Upper lobe of left lung (tissue), 4 donors: ENCODE data around the gene RFT1.

Experiments used
- POLR2A ChIP-seq, 4 donors: fragments of 450-650 bp; IDR thresholded peaks; one replicate each; pipeline ENCODE4 v1.5.1; 2016 to 2017; ENCODE audit warnings: antibody characterized with exemption in 4 of 4, mild to moderate bottlenecking in 2 of 4
- POLR2AphosphoS5 ChIP-seq, 2 donors: sonication (generic); formaldehyde crosslinking; IDR thresholded peaks; one replicate each; pipeline ENCODE4 v1.5.1; 2017; ENCODE audit warnings: antibody characterized with exemption in 2 of 2
- TF ChIP-seq, protein P1 (sequence below), 6 experiments: fragments of 450-650 bp in 4 of 6; fragments of 200-600 bp in 2 of 6; sonication (generic) in 2 of 6; IDR thresholded peaks; one replicate each; pipeline ENCODE4 v1.5.1; 2016 to 2019; ENCODE audit warnings: antibody characterized with exemption in 6 of 6

DNA sequence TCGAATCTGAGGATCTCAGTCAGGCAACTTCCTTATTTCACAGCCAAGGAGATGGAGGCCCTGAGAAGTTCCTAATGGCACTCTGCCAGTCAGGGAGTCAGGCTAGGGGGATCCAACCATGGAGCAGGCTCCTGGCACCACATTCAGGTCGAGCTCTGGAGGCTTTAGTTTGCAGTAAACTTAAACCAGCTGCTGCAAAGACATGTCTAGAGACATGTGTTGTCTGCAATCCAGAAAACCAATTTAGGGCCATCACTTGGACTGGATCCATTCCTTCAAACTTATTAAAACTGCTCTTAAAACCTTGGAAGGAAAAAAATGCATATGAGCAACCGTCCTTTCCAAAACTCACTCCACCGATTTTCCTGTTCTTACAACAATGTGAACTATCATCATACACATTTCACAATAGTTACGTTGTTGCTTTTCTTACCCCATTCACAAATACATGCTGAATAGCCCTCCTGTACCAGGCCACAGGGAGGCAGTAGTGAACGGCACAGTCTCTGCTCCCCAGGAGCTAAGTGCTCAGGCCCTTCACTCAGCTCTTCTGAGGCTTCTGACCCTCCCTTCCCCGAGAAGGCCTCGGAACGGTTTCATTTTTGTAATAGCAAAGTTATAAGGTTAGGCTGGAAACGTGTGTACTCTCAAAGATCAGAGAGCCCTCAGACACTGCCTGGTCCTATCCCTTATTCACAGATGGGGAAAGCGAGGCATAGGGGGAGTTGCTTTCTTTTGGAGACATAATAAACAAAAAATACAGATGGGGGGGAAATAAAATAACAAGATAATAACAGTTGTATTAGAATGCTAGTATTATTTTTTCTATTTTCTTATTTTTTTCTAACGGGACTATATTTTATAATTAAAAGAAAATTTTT lies 20.1 kb downstream of the RFT1 start:
- peak in 1 of 2 donors; percentile 38 for TF ChIP-seq POLR2AphosphoS5 (IDR thresholded peaks at IDR 0.05)
- TF ChIP-seq, protein P1, sequence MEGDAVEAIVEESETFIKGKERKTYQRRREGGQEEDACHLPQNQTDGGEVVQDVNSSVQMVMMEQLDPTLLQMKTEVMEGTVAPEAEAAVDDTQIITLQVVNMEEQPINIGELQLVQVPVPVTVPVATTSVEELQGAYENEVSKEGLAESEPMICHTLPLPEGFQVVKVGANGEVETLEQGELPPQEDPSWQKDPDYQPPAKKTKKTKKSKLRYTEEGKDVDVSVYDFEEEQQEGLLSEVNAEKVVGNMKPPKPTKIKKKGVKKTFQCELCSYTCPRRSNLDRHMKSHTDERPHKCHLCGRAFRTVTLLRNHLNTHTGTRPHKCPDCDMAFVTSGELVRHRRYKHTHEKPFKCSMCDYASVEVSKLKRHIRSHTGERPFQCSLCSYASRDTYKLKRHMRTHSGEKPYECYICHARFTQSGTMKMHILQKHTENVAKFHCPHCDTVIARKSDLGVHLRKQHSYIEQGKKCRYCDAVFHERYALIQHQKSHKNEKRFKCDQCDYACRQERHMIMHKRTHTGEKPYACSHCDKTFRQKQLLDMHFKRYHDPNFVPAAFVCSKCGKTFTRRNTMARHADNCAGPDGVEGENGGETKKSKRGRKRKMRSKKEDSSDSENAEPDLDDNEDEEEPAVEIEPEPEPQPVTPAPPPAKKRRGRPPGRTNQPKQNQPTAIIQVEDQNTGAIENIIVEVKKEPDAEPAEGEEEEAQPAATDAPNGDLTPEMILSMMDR (IDR thresholded peaks at IDR 0.05), result peak; percentile 37 to 82 (median 66)
- TF ChIP-seq POLR2A (IDR thresholded peaks at IDR 0.05), result no peak
